Renal cortical epithelial cell (primary cell): ENCODE data around the gene ATG2A. TPM values are rescaled to one million over a fixed set of nuclear protein-coding genes. Genes with fewer than 3 reads are reported as not detected.

Experiments used
- DNase-seq: peaks from one replicate; pipeline ENCODE4 v3.0.0-alpha.2; 2011; ENCODE audit warnings: low read depth
- total RNA-seq: library from RNA; depleted of rRNA; stranded (reverse); fragments of >200 nt; gene quantifications from 2 replicates; pipeline ENCODE4 v1.2.3, GENCODE V29; 2014

ATG2A gene
- total RNA-seq: 16.8 and 28.9 TPM in 2 replicates

GRCh38 chr11:64916775-64917662 lies at the start of gene ATG2A:
TSS of gene ATG2A (minus strand) at chr11:64917209. CDS start at chr11:64917135, 74 bp downstream.
- DNase-seq: peak; percentile 100

GRCh38 chr11:64963072-64963631 lies 46.1 kb upstream of the ATG2A start:
- no peak for DNase-seq

- no peak for DNase-seq
Measured at GRCh38 chr11:64960719-64961118, 43.7 kb upstream of the ATG2A start.

GRCh38 chr11:64959498-64959897 lies 42.5 kb upstream of the ATG2A start:
- DNase-seq: no peak

GRCh38 chr11:64954201-64954600 lies 37.2 kb upstream of the ATG2A start:
- DNase-seq: no peak

GRCh38 chr11:64951529-64951928 lies 34.5 kb upstream of the ATG2A start:
- peak; percentile 8 for DNase-seq

- DNase-seq: peak; percentile 11
Measured at GRCh38 chr11:64947208-64947814, 30.3 kb upstream of the ATG2A start.

GRCh38 chr11:64936539-64936938 lies 19.5 kb upstream of the ATG2A start:
- no peak for DNase-seq

GRCh38 chr11:64935359-64936081 lies 18.5 kb upstream of the ATG2A start, which contains the start of gene GPHA2:
TSS of gene GPHA2 (minus strand) at chr11:64935893. CDS start at chr11:64935460, 433 bp downstream.
- no peak for DNase-seq

GRCh38 chr11:64934682-64935358 lies 17.8 kb upstream of the ATG2A start:
- no peak for DNase-seq

- no peak for DNase-seq
Measured at GRCh38 chr11:64933935-64934681, 17.1 kb upstream of the ATG2A start.

GRCh38 chr11:64933213-64933934 lies 16.4 kb upstream of the ATG2A start:
- DNase-seq: no peak

- DNase-seq: no peak
Measured at GRCh38 chr11:64932324-64932723, 15.3 kb upstream of the ATG2A start.

- no peak for DNase-seq
Measured at GRCh38 chr11:64931290-64931689, 14.3 kb upstream of the ATG2A start.

- no peak for DNase-seq
Measured at GRCh38 chr11:64930340-64930739, 13.3 kb upstream of the ATG2A start.

- no peak for DNase-seq
Measured at GRCh38 chr11:64929625-64930024, 12.6 kb upstream of the ATG2A start.

GRCh38 chr11:64928957-64929356 lies 11.9 kb upstream of the ATG2A start:
- DNase-seq: no peak

GRCh38 chr11:64926689-64927088 lies 9.7 kb upstream of the ATG2A start:
- no peak for DNase-seq

GRCh38 chr11:64925536-64926436 lies 8.8 kb upstream of the ATG2A start:
- no peak for DNase-seq
